Eye (tissue), 1 donor: Measurements from ENCODE around the gene CALR.
"Not testable (repeated sequence)": the region's sequence is repeated elsewhere in the genome, so short reads cannot be mapped to it uniquely, and the experiment has no call there.

Experiments used
- DNase-seq: peaks from one replicate; pipeline ENCODE4 v3.0.0-alpha.2; 2015

Gene CALR

DNA sequence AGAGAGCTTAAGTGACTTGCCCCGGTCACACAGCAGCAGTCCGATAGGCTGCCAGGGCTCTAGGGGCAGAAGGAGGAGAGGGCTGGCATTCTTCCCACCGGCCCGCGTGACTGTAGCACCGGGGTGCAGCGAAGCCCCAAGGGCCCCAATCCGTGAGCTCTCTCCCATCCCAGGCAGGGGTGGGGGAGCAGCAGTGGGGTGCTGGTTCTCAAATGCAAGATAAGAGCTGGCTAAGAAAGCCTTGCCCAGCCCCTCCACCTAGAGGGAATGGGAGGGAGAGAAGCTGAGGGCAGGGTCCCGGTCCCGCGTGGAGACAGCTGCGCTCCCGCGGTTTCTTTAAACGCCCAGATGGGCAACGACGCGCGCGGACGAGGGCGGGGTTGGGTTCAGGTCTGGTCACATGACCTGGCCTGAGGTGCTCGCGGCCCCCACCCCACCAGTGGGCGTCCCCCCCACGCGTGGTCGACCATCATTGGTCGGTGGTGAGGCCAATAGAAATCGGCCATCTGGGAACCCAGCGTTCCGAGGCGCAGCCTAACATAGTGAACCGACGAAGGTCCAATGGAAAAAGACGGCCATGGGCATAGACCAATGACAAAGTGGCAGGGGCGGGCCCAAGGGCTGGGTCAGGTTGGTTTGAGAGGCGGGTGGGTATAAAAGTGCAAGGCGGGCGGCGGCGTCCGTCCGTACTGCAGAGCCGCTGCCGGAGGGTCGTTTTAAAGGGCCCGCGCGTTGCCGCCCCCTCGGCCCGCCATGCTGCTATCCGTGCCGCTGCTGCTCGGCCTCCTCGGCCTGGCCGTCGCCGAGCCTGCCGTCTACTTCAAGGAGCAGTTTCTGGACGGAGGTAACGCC is at the start of gene CALR:
CALR (plus strand) TSS at position 683 of the 852 bp plus-strand sequence; CDS start at position 754, 71 bp downstream.
- DNase-seq, result peak; percentile 100

DNA sequence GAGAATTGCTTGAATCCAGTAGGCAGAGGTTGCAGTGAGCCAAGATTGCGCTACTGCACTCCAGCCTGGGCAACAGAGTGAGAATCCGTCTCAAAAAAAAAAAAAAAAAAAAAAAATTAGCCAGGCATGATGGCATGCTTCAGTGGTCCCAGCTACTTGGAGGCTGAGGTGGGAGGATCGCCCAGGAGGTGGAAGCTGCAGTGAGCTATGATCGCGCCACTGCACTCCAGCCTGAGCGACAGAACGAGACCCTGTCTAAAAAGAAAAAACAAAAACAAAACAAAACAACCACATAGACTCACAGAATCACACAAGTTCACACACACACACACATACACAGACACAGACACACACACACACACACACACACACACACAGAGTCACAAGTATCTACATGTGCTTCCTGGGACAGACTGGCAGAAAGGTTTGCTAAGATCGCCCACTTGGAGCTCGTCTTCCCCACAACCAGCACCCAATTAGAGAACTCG is 48.1 kb upstream of the CALR start:
- DNase-seq, result not testable (repeated sequence)

DNA sequence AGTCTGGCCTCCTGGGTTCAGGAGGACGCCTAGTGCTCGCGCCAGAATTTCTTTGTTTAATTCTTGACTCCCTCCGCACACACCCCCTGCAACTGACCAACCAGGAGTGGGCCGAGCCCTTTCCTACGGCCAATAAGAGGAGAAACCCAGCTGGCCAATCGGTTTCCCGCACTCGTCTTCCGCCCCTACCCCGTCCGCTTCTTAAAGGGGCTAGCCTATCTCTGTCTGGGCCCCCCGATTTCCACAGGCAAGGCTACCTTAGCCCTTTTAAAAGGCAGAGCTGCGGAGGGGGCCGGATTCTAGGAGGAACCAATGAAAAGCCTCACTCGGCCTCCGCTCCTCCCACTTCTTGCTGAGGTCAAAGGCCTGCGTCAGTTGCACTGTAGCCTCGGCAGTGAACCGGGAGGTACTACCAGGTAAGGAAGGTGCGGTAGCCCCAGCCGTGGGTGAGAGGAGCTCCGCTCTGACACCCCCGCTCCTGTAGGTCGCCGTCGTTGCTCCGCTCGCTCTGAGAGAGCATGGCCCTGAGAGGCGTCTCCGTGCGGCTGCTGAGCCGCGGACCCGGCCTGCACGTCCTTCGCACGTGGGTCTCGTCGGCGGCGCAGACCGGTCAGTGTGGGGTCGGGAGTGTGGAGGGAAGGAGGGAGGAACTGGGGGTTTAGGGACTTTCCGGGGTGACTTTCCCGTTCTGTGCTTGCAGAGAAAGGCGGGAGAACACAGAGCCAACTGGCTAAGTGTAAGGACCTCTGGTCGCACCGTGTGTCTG is 47.4 kb upstream of the CALR start, which contains the start of gene GCDH:
GCDH (plus strand) TSS at position 374 of the 766 bp plus-strand sequence; CDS start at position 519, 145 bp downstream.
- DNase-seq, result peak; percentile 99

DNA sequence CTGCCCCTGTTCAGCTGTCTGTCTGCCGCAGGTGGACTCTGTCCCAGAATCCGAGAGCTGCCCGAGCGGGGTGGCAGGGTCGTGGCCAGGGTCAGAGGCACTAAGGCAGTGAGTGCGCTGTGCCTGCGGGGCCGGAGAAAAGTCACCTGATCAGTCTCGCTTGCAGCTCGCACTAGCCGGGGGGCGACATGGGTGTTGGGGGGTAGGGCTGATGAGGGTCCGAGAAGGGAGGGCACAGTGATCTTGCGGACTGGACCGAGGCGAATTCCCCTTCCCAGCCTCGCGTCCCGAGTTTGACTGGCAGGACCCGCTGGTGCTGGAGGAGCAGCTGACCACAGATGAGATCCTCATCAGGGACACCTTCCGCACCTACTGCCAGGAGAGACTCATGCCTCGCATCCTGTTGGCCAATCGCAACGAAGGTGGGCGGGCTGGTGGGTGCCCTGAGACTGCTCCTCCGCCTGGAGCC is 46.8 kb upstream of the CALR start:
- no peak for DNase-seq

DNA sequence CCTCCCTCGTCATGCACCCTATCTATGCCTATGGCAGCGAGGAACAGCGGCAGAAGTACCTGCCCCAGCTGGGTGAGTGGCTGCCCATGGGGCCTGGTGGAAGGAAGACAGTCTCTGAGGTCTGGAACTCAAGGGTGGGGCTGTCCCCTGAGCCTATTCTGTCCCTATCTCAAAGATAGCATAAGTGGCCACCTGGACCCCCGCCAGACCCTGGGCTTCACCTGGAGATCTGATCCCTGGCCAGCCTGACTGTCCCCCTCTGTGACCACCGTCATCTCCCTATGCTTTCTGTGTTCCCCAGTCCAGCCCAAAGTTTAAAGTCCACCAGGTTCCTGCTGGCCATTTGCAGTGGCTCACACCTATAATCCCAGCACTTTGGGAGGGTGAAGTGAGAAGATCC is 44.8 kb upstream of the CALR start:
- no peak for DNase-seq

DNA sequence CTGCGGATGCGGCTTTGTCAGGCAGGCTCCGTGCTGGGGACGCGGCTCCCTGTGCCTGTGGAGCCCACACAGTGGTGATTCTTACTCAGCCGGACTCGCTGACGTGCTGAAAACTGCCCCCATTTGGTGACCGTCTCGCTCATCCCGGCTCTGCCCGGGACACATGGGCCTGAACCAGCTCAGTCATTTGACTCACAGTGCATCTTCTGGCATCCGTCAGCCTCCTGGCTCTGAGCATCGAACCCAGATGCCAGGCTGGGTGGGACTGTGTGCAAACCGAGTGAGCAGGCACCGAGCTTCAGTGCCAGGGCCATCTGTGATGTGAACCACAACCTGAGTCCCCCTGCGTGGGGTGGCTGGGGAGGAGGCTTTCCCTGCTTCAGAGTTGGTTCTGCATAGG is 41.9 kb upstream of the CALR start:
- DNase-seq, result no peak

DNA sequence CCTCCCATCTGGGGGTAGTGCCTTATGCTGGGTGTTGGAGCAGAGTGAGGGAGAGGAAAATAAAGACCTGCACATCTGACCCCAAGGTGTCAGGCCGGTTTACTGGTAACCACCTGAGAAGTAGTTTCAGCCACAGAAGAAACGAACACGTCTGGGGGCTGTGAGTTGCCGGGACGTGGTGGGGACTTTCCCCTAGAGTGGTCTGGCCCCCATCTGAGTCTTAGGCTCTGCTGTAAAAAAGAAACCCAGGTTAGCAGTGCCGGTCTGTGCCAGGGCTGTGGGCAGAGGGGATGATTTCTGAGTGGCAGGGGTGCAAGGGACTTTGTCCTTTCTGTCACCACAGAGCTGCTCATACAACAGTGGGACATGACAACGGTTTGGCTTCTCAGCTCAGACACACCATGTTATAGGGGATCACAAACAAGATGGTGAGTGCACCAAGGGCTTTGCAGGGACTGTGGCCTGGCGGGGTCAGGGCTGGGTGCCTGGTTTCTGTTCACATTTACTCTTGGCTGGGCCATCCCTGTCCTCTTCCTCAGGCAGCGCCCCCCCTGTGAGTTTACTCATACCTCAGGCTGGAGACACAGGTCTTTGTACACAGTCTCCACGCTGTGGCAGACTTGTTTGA is 38.4 kb upstream of the CALR start:
- no peak for DNase-seq

DNA sequence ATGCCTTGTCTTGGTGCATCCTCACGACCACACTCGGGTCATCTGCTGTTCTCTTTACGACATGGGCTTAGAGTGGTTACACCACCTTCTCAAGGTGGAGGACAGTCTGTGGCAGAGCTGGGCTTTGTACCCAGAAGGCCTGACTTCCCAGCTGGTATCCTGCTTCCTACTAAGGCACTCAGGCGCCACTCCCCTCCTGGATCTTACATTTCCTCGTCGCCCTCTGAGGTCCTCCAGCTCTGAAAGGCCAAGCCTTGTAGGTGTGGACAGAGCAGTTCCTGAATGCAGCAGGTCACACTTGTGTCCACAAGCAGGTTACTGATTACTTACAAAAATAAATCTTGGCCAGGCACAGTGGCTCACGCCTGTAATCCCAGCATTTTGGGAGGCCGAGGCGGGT is 31.2 kb upstream of the CALR start:
- no peak for DNase-seq

DNA sequence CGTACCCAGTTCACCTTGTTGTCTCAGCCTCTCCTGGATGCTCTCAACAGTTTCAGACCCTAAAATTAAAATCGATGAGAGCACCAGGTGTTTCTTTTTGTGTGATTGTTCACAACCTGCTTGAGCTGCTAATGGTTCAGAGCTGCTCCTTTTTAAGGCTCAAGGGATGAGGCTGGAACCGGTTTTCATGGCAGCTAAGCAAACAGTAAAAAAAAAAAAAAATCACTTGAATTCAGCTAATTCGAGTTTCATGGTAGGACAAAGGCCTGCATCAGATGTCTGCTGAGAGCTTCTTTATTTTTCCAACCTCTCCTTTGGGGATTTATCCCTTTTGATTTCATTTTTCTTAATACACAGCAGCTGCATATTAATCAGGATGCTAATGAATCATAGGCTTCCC is 25.8 kb upstream of the CALR start:
- no peak for DNase-seq

DNA sequence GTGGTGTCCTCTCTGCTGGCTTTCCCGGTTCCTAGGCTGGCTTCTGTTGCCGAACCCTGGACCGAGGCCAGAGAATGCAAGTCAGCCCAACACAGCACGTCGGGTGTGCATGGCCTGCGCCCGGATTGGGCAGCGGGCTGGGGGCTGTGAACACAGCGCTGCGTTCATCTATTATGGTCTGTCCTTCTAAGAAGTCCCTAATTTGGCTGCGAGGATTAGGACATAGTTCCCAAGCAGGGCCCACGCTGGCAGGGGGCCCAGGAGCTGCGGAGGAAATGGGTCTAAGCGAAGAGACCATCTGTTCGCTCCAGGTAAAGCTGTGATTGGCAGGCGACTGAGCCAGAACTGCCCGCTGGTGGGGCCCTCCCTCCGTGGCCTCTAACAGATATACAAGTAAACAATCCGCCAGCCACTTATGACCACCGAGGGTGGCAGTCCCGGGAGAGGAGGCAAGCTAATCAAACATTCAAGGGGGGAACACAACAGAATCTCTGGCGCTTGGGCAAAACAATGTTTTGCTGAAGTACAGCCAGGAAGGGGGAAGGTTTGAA is 25.3 kb upstream of the CALR start:
- peak; percentile 85 for DNase-seq

DNA sequence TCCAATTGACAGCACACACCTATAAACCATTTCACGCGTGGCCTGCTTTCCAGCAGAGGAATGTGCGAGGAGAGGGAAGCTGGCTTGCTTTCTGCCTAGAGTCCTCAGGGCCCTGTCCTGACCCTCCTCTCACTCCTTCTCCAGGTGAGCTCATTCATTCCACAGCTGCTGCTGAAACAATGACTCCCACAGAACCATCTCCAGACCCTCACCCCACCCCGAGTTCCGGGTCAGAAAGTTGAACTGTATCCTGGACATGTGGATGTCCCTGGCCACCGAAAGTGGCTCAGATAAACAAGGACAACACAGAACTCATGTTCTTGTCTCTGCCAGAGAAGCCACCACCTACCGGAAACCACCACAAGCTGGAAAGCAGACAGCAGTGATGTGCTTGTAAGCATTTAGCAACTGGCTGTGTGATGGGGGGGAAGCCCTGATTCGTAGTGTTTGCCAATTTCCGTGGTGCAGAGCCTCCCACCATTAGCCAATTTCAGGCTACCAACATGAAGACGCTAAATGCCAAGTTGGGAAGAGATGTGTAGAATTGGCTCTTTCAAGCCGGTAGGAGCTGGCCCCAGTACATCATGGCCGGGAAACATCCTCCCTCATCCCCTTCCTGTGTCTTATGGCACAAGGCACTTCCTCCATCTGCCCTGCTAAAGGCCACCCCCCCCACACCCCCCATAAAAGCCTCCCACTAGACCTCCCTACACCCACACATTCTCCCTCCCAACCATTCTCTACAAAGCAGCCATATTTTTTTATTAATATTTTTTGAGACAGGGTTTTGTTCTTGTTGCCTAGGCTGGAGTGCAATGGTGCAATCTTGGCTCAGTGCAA is 24.3 kb upstream of the CALR start:
- DNase-seq, result no peak

DNA sequence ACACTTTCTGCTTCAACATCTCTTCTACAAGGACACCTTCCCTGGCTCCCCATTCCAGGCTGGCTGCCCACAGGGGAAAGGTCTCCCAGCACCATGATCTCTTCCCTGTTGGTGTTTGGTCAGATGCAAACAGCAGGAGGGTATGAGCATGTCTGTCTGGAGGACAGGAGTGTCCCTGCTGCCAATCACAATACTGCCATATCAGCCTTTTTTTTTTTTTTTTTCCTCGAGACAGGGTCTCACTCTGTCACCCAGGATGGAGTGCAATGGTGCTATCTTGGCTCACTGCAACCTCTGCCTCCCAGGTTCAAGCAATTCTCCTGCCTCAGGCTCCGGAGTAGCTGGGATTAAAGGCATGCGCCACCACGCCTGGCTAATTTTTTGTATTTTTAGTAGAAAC is 22.5 kb upstream of the CALR start:
- DNase-seq, result not testable (repeated sequence)

DNA sequence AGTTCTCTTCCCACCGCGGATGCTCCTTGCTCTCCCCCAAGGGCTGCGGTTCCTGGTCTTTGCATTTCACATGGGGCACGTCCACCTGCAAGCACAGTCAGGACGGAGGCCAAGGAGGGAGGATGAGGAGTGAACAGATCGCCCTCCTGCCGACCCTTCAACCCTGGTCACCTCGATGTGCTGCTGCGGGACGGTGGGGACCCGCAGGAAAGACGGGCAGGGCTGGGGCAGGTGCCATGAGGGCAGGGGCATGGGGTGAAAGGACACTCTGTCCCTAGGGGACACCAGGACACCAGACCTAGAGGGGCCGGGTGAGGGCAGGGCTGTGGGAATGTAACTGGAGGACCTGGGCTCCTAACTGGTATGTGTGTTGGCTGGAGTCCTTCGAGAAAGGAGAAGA is 20.2 kb upstream of the CALR start:
- no peak for DNase-seq

DNA sequence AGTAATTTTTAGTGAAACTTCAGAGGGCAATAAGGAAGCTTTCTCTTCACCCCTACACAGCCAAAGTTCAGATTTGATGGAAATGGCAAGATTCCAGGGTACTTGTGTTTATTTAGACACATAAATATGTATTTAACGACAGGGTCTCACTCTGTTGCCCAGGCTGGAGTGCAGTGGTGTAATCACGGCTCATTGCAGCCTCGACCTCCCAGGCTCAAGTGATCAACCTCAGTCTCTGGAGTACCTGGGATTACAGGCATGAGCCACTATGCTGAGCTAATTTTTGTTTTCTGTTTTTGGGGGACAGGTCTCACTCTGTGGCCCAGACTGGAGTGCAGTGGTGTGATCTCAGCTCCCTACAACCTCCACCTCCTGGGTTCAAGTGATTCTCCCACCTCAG is 17.4 kb upstream of the CALR start:
- no peak for DNase-seq

DNA sequence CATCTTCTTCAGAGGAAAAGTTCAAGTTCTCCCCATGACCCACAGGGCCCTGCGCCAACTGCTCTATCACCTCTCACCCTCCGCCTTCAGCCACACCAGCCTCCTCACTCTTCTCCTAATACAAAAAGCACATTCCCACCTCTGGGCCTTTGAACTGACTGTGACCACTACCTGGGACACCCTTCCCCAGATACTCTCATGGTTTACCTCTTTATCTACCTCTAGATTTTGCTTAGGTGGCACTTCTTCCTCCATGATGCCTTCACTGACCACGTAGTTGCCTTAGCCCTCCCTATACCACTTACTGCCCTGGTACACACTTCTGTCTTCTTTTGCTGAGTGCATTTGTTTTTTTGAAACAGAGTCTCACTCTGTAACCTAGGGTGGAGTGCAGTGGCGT is 15.4 kb upstream of the CALR start:
- no peak for DNase-seq

DNA sequence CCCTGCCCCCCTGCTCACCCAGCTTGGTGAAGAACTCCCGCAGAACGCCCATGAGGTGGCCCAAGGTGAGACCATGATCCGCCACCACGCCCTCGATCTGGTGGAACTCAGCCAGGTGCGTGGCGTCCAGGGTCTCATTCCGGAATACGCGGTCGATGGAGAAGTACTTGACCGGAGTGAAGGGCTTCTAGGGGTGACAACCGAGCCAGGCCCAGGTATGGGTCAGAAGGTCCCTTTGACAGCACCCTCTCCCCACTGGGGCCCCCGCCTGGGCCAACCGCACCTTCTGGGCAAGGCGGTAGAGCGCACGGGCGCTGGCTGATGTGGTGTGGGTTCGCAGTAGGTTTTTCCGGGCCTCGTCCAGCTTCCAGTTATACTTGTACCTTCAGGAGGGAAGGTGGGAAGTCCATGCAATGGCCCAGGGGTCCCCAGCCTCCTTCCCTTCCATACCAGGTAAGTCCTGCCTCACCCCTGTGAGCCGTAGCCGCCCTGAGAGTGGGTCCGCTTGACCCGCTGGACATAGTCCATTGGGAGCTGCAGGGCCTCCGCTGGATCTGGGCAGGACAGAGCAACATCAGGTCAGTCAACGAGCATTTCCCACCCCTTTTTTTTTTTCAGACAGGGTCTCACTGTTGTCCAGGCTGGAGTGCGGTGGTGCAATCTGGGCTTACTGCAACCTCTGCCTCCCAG is 13.6 kb upstream of the CALR start:
- DNase-seq, result no peak

DNA sequence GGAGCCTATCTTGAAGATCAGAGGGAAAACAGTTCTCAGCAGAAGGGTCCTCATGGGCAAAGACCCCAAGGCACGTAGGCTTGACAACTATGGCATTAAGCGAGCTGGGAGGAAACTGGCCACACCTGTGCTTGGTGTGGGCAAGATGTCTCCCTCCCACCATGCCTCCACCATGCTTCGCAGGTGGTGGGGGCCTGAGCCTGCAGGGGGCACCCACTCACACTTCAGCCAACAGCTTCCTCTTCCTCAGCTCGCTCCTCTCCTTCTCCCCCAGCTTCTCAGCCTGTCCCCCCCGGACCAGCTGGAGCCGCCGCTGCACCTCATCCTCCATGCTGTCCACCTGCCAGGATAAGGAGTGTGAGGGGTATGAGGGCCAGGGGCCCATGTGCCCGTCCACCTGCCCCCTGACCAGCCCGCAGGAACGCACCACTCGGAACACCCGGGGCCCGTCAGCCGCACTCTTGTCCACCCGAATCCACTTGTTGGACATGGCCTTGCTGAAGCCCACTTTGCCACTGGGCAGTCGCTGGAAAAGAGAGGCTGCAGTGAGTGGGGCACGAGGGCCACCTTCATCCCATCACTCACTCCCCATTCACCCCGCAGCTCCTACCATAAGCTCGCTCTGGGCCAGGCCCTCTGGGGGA is 8.3 kb upstream of the CALR start:
- DNase-seq, result no peak

DNA sequence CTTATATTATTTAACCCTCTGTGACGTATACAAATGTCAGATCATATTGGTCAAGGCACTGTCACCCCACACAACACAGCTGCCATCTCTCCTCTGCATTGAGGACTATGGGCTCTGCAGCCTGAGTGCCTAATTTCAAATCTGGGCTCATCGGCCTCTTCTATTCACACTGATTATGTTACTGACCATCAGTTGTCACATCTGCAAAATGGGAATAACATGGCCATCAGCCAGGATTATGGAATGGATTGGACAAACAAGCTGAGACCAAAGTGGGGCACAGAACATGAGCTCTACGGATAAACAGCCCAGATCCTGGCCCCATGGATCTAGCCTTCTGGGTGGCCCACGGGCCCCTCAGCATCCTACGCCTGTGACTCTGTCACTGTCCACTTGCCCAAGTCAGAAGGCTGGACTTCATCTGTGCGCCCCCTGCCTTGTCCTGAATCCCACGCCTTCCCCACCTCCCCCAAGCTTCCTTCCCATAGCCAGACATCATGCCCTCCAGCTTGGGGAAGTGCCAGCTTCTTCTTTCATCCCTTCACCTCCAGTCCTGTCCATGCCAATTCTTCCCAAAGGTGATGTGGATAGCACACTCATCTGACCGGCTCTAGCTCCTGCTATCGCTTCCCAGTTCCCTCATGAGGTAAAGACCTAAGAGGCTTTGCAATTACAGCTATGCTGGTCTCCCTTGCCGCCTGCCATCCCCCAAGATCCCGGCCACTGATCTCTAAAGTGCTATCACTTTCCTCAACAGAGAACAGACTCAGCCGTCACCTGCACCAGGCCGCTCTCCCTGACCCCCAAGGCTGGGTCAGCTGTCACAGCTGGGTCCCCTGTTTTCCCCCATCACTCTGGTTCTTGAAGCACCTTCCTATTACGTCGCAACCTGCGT is 5.8 kb upstream of the CALR start:
- no peak for DNase-seq

DNA sequence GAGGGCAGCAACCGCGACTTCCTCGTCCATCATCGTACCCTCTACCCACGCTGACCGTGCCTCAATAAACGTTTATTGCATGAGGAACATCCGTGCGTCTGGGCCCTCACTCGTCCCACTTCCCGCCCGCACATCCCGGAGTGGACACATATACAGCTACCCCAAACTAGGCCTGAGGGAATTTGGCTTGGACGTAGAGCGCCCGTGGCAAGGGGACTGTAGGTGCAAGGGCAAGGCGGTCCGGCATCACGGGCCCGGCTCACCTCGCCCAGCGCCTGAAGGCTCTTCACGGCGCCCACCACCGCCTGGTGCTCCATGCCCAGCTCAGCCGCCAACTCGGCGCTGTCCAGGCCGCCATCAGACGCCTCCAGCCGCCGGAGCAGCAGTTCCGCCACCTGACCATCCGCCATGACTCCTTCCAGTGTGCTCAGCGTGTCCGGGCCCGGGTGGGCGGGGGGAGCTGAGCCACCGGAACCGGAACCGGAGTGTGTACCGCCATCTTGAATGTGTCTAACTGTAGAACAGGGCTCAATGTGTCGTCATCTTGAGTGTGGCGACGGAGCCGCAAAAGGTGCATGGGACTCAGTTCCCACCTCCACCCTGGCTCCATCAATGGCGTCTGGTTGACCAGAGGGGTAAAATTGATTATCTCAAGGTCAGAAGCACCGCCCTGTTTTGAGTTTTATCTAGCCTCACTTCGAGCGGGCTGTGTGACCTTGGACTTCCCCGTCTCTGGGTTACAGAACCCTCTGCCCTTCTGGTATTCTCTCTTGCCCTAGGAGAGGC is 4.9 kb upstream of the CALR start, which contains the start of gene FARSA:
FARSA (minus strand) TSS at position 425 of the 786 bp plus-strand sequence; CDS start at position 410, 15 bp downstream.
- peak; percentile 96 for DNase-seq
